ENCODE measurements around the gene DTX3. TPM values are rescaled to one million over a fixed set of nuclear protein-coding genes. Genes with fewer than 3 reads are reported as not detected.

DTX3 gene
- total and polyA plus RNA-seq, 2 of the 13 experiments (the other 11 are each of a cell fraction or from before 2014, with no cell fraction given): 9.0 to 27.2 TPM

- TF ChIP-seq, protein P1, sequence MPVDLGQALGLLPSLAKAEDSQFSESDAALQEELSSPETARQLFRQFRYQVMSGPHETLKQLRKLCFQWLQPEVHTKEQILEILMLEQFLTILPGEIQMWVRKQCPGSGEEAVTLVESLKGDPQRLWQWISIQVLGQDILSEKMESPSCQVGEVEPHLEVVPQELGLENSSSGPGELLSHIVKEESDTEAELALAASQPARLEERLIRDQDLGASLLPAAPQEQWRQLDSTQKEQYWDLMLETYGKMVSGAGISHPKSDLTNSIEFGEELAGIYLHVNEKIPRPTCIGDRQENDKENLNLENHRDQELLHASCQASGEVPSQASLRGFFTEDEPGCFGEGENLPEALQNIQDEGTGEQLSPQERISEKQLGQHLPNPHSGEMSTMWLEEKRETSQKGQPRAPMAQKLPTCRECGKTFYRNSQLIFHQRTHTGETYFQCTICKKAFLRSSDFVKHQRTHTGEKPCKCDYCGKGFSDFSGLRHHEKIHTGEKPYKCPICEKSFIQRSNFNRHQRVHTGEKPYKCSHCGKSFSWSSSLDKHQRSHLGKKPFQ (CRISPR knock-in tag; IDR thresholded peaks at IDR 0.05; ENCODE audit: insufficient replicate concordance): no peak
- TF ChIP-seq RERE (CRISPR knock-in tag; IDR thresholded peaks at IDR 0.05; ENCODE audit: low read depth) (no peak), CENPBD1 (CRISPR knock-in tag; IDR thresholded peaks at IDR 0.05; ENCODE audit: borderline replicate concordance, low read depth) (no peak), RFXANK (CRISPR knock-in tag; IDR thresholded peaks at IDR 0.05) (no peak), ADNP (CRISPR knock-in tag; IDR thresholded peaks at IDR 0.05) (no peak), ZNF331 (CRISPR knock-in tag; IDR thresholded peaks at IDR 0.05) (peak; percentile 50), MED8 (CRISPR knock-in tag; IDR thresholded peaks at IDR 0.05; ENCODE audit: insufficient replicate concordance) (peak; percentile 65), GABPA (IDR thresholded peaks at IDR 0.05; ENCODE audit: low read depth, low read length) (peak; percentile 63), GABPA (CRISPR knock-in tag; IDR thresholded peaks at IDR 0.05; ENCODE audit: low read depth) (peak; percentile 79), MAFF (IDR thresholded peaks at IDR 0.05; ENCODE audit: low read depth, low read length) (no peak)
- TF ChIP-seq, protein P2, sequence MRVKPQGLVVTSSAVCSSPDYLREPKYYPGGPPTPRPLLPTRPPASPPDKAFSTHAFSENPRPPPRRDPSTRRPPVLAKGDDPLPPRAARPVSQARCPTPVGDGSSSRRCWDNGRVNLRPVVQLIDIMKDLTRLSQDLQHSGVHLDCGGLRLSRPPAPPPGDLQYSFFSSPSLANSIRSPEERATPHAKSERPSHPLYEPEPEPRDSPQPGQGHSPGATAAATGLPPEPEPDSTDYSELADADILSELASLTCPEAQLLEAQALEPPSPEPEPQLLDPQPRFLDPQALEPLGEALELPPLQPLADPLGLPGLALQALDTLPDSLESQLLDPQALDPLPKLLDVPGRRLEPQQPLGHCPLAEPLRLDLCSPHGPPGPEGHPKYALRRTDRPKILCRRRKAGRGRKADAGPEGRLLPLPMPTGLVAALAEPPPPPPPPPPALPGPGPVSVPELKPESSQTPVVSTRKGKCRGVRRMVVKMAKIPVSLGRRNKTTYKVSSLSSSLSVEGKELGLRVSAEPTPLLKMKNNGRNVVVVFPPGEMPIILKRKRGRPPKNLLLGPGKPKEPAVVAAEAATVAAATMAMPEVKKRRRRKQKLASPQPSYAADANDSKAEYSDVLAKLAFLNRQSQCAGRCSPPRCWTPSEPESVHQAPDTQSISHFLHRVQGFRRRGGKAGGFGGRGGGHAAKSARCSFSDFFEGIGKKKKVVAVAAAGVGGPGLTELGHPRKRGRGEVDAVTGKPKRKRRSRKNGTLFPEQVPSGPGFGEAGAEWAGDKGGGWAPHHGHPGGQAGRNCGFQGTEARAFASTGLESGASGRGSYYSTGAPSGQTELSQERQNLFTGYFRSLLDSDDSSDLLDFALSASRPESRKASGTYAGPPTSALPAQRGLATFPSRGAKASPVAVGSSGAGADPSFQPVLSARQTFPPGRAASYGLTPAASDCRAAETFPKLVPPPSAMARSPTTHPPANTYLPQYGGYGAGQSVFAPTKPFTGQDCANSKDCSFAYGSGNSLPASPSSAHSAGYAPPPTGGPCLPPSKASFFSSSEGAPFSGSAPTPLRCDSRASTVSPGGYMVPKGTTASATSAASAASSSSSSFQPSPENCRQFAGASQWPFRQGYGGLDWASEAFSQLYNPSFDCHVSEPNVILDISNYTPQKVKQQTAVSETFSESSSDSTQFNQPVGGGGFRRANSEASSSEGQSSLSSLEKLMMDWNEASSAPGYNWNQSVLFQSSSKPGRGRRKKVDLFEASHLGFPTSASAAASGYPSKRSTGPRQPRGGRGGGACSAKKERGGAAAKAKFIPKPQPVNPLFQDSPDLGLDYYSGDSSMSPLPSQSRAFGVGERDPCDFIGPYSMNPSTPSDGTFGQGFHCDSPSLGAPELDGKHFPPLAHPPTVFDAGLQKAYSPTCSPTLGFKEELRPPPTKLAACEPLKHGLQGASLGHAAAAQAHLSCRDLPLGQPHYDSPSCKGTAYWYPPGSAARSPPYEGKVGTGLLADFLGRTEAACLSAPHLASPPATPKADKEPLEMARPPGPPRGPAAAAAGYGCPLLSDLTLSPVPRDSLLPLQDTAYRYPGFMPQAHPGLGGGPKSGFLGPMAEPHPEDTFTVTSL (CRISPR knock-in tag; IDR thresholded peaks at IDR 0.05; ENCODE audit: borderline replicate concordance): peak; percentile 15
- TF ChIP-seq, protein P3, sequence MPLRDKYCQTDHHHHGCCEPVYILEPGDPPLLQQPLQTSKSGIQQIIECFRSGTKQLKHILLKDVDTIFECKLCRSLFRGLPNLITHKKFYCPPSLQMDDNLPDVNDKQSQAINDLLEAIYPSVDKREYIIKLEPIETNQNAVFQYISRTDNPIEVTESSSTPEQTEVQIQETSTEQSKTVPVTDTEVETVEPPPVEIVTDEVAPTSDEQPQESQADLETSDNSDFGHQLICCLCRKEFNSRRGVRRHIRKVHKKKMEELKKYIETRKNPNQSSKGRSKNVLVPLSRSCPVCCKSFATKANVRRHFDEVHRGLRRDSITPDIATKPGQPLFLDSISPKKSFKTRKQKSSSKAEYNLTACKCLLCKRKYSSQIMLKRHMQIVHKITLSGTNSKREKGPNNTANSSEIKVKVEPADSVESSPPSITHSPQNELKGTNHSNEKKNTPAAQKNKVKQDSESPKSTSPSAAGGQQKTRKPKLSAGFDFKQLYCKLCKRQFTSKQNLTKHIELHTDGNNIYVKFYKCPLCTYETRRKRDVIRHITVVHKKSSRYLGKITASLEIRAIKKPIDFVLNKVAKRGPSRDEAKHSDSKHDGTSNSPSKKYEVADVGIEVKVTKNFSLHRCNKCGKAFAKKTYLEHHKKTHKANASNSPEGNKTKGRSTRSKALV (CRISPR knock-in tag; IDR thresholded peaks at IDR 0.05): no peak
These were observed 13.5 kb upstream of the DTX3 start, which contains the start of gene PIP4K2C (continued) for GRCh38 chr12:57590864-57591781.

All from HepG2 (cell line).